MM.1S (cell line): Measurements from ENCODE around the gene NR2E1.

Experiments
- DNase-seq: peaks from one replicate; pipeline ENCODE4 v3.0.0-alpha.2; 2015
- H2AFZ ChIP-seq: fragments of 300-600 bp; sonication (generic); 2 replicates; pipeline ENCODE4 v1.6.0; 2016; ENCODE audit warnings: antibody characterized with exemption, low read length
- H3F3A ChIP-seq: fragments of 300-600 bp; sonication (generic); 2 replicates; pipeline ENCODE4 v1.6.1; 2016; ENCODE audit warnings: mild to moderate bottlenecking, antibody characterized with exemption, low read length, moderate library complexity, mixed read lengths; ENCODE audit not compliant: insufficient read depth
- H3K27ac ChIP-seq: fragments of 300-600 bp; sonication (generic); 2 replicates; pipeline ENCODE4 v1.5.1; 2016; ENCODE audit warnings: mild to moderate bottlenecking, low read length
- H3K27me3 ChIP-seq: fragments of 300-600 bp; sonication (generic); replicated peaks from 2 replicates; pipeline ENCODE4 v1.6.0; 2016; ENCODE audit warnings: low read length; ENCODE audit not compliant: insufficient read depth
- H3K36me3 ChIP-seq: fragments of 300-600 bp; sonication (generic); replicated peaks from 2 replicates; pipeline ENCODE4 v1.6.1; 2016; ENCODE audit warnings: mild to moderate bottlenecking, low read length, mixed read lengths; ENCODE audit not compliant: insufficient read depth
- H3K4me1 ChIP-seq: fragments of 300-600 bp; sonication (generic); 2 replicates; pipeline ENCODE4 v1.6.1; 2016; ENCODE audit warnings: low read length, mixed read lengths
- H3K4me2 ChIP-seq: fragments of 300-600 bp; sonication (generic); 2 replicates; pipeline ENCODE4 v1.6.0; 2016; ENCODE audit warnings: low read depth, low read length
- H3K4me3 ChIP-seq: fragments of 300-600 bp; sonication (generic); 2 replicates; pipeline ENCODE4 v1.5.1; 2016; ENCODE audit warnings: low read length, mixed read lengths
- H3K79me2 ChIP-seq: fragments of 300-600 bp; sonication (generic); 2 replicates; pipeline ENCODE4 v1.6.1; 2016; ENCODE audit warnings: mixed run types, low read length, mixed read lengths
- H3K9ac ChIP-seq: fragments of 300-600 bp; sonication (generic); 2 replicates; pipeline ENCODE4 v1.6.1; 2016; ENCODE audit warnings: low read length, mixed read lengths
- H3K9me2 ChIP-seq: fragments of 300-600 bp; sonication (generic); replicated peaks from 2 replicates; pipeline ENCODE4 v1.6.1; 2016; ENCODE audit warnings: mild to moderate bottlenecking, low read length, mixed read lengths; ENCODE audit not compliant: insufficient read depth
- H3K9me3 ChIP-seq: fragments of 300-600 bp; sonication (generic); replicated peaks from 2 replicates; pipeline ENCODE4 v1.6.1; 2016; ENCODE audit warnings: mild to moderate bottlenecking, low read length, mixed read lengths; ENCODE audit not compliant: insufficient read depth
- H4K20me1 ChIP-seq: fragments of 300-600 bp; sonication (generic); 2 replicates; pipeline ENCODE4 v1.6.1; 2016; ENCODE audit warnings: mild to moderate bottlenecking, low read length, moderate library complexity, mixed read lengths; ENCODE audit not compliant: insufficient read depth
- CTCF ChIP-seq: fragments of 300-600 bp; sonication (generic); IDR thresholded peaks from 2 replicates; pipeline ENCODE4 v1.5.1; 2016; ENCODE audit warnings: antibody characterized with exemption, low read length, mixed read lengths
- EZH2 ChIP-seq: fragments of 300-600 bp; sonication (generic); optimal IDR thresholded peaks from 2 replicates; pipeline ENCODE3; 2017; ENCODE audit warnings: low read depth, mild to moderate bottlenecking, antibody characterized with exemption, low read length, mixed read lengths
- EZH2phosphoT487 ChIP-seq: fragments of 300-600 bp; sonication (generic); IDR thresholded peaks from 2 replicates; pipeline ENCODE4 v1.6.1; 2018; ENCODE audit warnings: antibody characterized with exemption, low read length

The NR2E1 gene

GRCh38 chr6:108159981-108160380 lies 5.8 kb upstream of the NR2E1 start:
- Histone ChIP-seq H4K20me1 (no peaks in the 10 kb centered on the region), H3K79me2 (no peaks in the 10 kb centered on the region), H3K9me3 (no peaks in the 10 kb centered on the region), H2AFZ (no peak overlapping the region), H3K36me3 (no peaks in the 10 kb centered on the region), H3K4me1 (no peaks in the 10 kb centered on the region), H3K9ac (no peak overlapping the region), H3F3A (no peaks in the 10 kb centered on the region), H3K27me3 (peaks cover 12% of the 10 kb centered on the region; the same call in 1 of the 2 replicates), H3K9me2 (no peaks in the 10 kb centered on the region), H3K27ac (no peak overlapping the region), H3K4me2 (no peak overlapping the region), H3K4me3 (no peak overlapping the region)
- DNase-seq: no peak
- no peak for TF ChIP-seq EZH2phosphoT487
- TF ChIP-seq CTCF: no peak
- no peak for TF ChIP-seq EZH2

- H3K9me2 ChIP-seq: no peaks in the 10 kb centered on the region
- no peaks in the 10 kb centered on the region for H3K9me3 ChIP-seq
- H3K79me2 ChIP-seq: no peaks in the 10 kb centered on the region
- H3F3A ChIP-seq: no peaks in the 10 kb centered on the region
- no peaks in the 10 kb centered on the region for H3K36me3 ChIP-seq
- no peak for TF ChIP-seq CTCF
- H3K27ac ChIP-seq: no peak overlapping the region
- no peak overlapping the region for H3K4me2 ChIP-seq
- H3K27me3 ChIP-seq: peaks cover 15% of the 10 kb centered on the region
- no peaks in the 10 kb centered on the region for H3K4me1 ChIP-seq
- DNase-seq: no peak
- no peak overlapping the region for H3K4me3 ChIP-seq
- H4K20me1 ChIP-seq: no peaks in the 10 kb centered on the region
- H2AFZ ChIP-seq: no peak overlapping the region
- no peak overlapping the region for H3K9ac ChIP-seq
These were observed 4.0 kb upstream of the NR2E1 start for GRCh38 chr6:108161724-108162282.

- Histone ChIP-seq H2AFZ (no peak overlapping the region), H3K36me3 (no peaks in the 10 kb centered on the region), H3K27ac (no peak overlapping the region), H3K9me2 (no peaks in the 10 kb centered on the region), H4K20me1 (no peaks in the 10 kb centered on the region), H3K9ac (no peak overlapping the region), H3F3A (no peaks in the 10 kb centered on the region), H3K27me3 (peaks cover 10% of the 10 kb centered on the region), H3K9me3 (no peaks in the 10 kb centered on the region), H3K4me2 (no peak overlapping the region), H3K4me1 (no peaks in the 10 kb centered on the region), H3K4me3 (no peak overlapping the region), H3K79me2 (no peaks in the 10 kb centered on the region)
- DNase-seq: no peak
- TF ChIP-seq CTCF: no peak
- no peak for TF ChIP-seq EZH2
- no peak for TF ChIP-seq EZH2phosphoT487
These were observed 2.6 kb upstream of the NR2E1 start for GRCh38 chr6:108163267-108163643.
